Activated naive CD4-positive, alpha-beta T cell treated with anti-CD3 and anti-CD28 coated beads, Interleukin-2, amount 10 ng/mL, durations not matched to agents 7 days and 5 days (primary cell): Measurements from ENCODE around the gene TLR3.

Experiments used
- CTCF ChIA-PET: fragments of 350-600 bp; sonication (Branson Sonifier 250); formaldehyde crosslinking; loops from one replicate; lab custom pipeline; 2021; ENCODE audit warnings: antibody characterized with exemption; lab: Charles Lee
- DNase-seq: peaks from one replicate; pipeline ENCODE4 v3.0.0-alpha.2; 2020
- H3K27ac Mint-ChIP-seq: one replicate; pipeline ENCODE4 v1.8.0; 2021; ENCODE audit warnings: mild to moderate bottlenecking, moderate library complexity, mixed read lengths
- H3K27me3 Mint-ChIP-seq: one replicate; pipeline ENCODE4 v1.8.0; 2021; ENCODE audit warnings: mild to moderate bottlenecking, mixed read lengths
- H3K36me3 Mint-ChIP-seq: one replicate; pipeline ENCODE4 v1.8.0; 2021; ENCODE audit warnings: mixed read lengths
- H3K4me1 Mint-ChIP-seq: one replicate; pipeline ENCODE4 v1.8.0; 2021; ENCODE audit warnings: mixed read lengths
- H3K4me3 Mint-ChIP-seq: one replicate; pipeline ENCODE4 v1.8.0; 2021; ENCODE audit warnings: mild to moderate bottlenecking, moderate library complexity, mixed read lengths
- H3K9me3 Mint-ChIP-seq: one replicate; pipeline ENCODE4 v1.8.0; 2021; ENCODE audit warnings: mixed read lengths

The TLR3 gene

GRCh38 chr4:186067757-186068385 is 1.1 kb upstream of the TLR3 start:
- peak; percentile 44 for DNase-seq
- Mint-ChIP-seq H3K27ac (no peak overlapping the region), H3K4me1 (peaks cover 18% of the 10 kb centered on the region), H3K9me3 (no peaks in the 10 kb centered on the region), H3K4me3 (no peak overlapping the region), H3K27me3 (peaks cover 4% of the 10 kb centered on the region), H3K36me3 (no peaks in the 10 kb centered on the region)
- CTCF ChIA-PET = interaction anchor here (0.8 to 3.7 kb wide), 9 partner anchors 30 to 519 kb away, joined by 3 to 44 read pairs (median 4); partner anchors contain the start of gene CYP4V2

GRCh38 chr4:186069729-186070128 is 773 bp downstream of the TLR3 start:
- H3K4me3 Mint-ChIP-seq = no peak overlapping the region
- H3K27me3 Mint-ChIP-seq = peaks cover 4% of the 10 kb centered on the region
- H3K9me3 Mint-ChIP-seq = no peaks in the 10 kb centered on the region
- H3K27ac Mint-ChIP-seq = no peak overlapping the region
- no peak for DNase-seq
- no peaks in the 10 kb centered on the region for H3K36me3 Mint-ChIP-seq
- CTCF ChIA-PET = interaction anchor here (1.7 to 3.7 kb wide), 3 partner anchors 66 to 122 kb away, joined by 4 to 44 read pairs (median 5); partner anchors contain the start of gene CYP4V2
- H3K4me1 Mint-ChIP-seq = peaks cover 18% of the 10 kb centered on the region

- Mint-ChIP-seq H3K4me1 (peaks cover 18% of the 10 kb centered on the region), H3K36me3 (no peaks in the 10 kb centered on the region), H3K4me3 (no peak overlapping the region), H3K27ac (no peak overlapping the region), H3K27me3 (no peaks in the 10 kb centered on the region), H3K9me3 (no peaks in the 10 kb centered on the region)
- no peak for DNase-seq
- CTCF ChIA-PET = no interaction called here
These were observed 3.6 kb downstream of the TLR3 start for GRCh38 chr4:186072516-186072915.

GRCh38 chr4:186074189-186074588 is 5.2 kb downstream of the TLR3 start:
- no peak for DNase-seq
- Mint-ChIP-seq H3K27ac (no peak overlapping the region), H3K36me3 (no peaks in the 10 kb centered on the region), H3K4me3 (no peak overlapping the region), H3K4me1 (peaks cover 4% of the 10 kb centered on the region), H3K27me3 (peaks cover 4% of the 10 kb centered on the region), H3K9me3 (no peaks in the 10 kb centered on the region)
- CTCF ChIA-PET = no interaction called here

- Mint-ChIP-seq H3K4me3 (no peak overlapping the region), H3K36me3 (no peaks in the 10 kb centered on the region), H3K4me1 (no peaks in the 10 kb centered on the region), H3K27ac (no peak overlapping the region), H3K9me3 (no peaks in the 10 kb centered on the region), H3K27me3 (peaks cover 11% of the 10 kb centered on the region)
- no peak for DNase-seq
- CTCF ChIA-PET = interaction anchor here (1.2 kb wide), 1 partner anchor 16 kb away, joined by 3 read pairs; no protein-coding TSS in a partner anchor
These were observed 10.2 kb downstream of the TLR3 start for GRCh38 chr4:186078981-186079638.

GRCh38 chr4:186079694-186080093 is 10.7 kb downstream of the TLR3 start:
- no peak overlapping the region for H3K4me3 Mint-ChIP-seq
- no peaks in the 10 kb centered on the region for H3K4me1 Mint-ChIP-seq
- CTCF ChIA-PET = interaction anchor here (1.2 kb wide), 1 partner anchor 16 kb away, joined by 3 read pairs; no protein-coding TSS in a partner anchor
- H3K27me3 Mint-ChIP-seq = peaks cover 11% of the 10 kb centered on the region
- H3K36me3 Mint-ChIP-seq = no peaks in the 10 kb centered on the region
- no peak overlapping the region for H3K27ac Mint-ChIP-seq
- no peak for DNase-seq
- no peaks in the 10 kb centered on the region for H3K9me3 Mint-ChIP-seq

GRCh38 chr4:186081202-186081807 is 12.3 kb downstream of the TLR3 start:
- no peak for DNase-seq
- Mint-ChIP-seq H3K9me3 (no peaks in the 10 kb centered on the region), H3K36me3 (no peaks in the 10 kb centered on the region), H3K27me3 (peaks cover 11% of the 10 kb centered on the region), H3K4me1 (no peaks in the 10 kb centered on the region), H3K27ac (no peak overlapping the region), H3K4me3 (no peak overlapping the region)
- CTCF ChIA-PET = no interaction called here

GRCh38 chr4:186082221-186082620 is 13.3 kb downstream of the TLR3 start:
- H3K9me3 Mint-ChIP-seq = no peaks in the 10 kb centered on the region
- H3K27ac Mint-ChIP-seq = no peak overlapping the region
- CTCF ChIA-PET = no interaction called here
- peaks cover 11% of the 10 kb centered on the region for H3K27me3 Mint-ChIP-seq
- DNase-seq = no peak
- H3K4me1 Mint-ChIP-seq = no peaks in the 10 kb centered on the region
- no peaks in the 10 kb centered on the region for H3K36me3 Mint-ChIP-seq
- H3K4me3 Mint-ChIP-seq = no peak overlapping the region

GRCh38 chr4:186088523-186088922 is 19.6 kb downstream of the TLR3 start:
- no peak for DNase-seq
- no peaks in the 10 kb centered on the region for H3K36me3 Mint-ChIP-seq
- H3K4me3 Mint-ChIP-seq = no peak overlapping the region
- no peak overlapping the region for H3K27ac Mint-ChIP-seq
- no peaks in the 10 kb centered on the region for H3K4me1 Mint-ChIP-seq
- CTCF ChIA-PET = no interaction called here
- no peaks in the 10 kb centered on the region for H3K9me3 Mint-ChIP-seq
- H3K27me3 Mint-ChIP-seq = peaks cover 16% of the 10 kb centered on the region

- Mint-ChIP-seq H3K9me3 (no peaks in the 10 kb centered on the region), H3K4me1 (no peaks in the 10 kb centered on the region), H3K27ac (no peak overlapping the region), H3K36me3 (no peaks in the 10 kb centered on the region), H3K27me3 (peaks cover 27% of the 10 kb centered on the region), H3K4me3 (no peak overlapping the region)
- no peak for DNase-seq
- CTCF ChIA-PET = no interaction called here
These were observed 23.3 kb downstream of the TLR3 start for GRCh38 chr4:186092296-186092695.

- DNase-seq = no peak
- Mint-ChIP-seq H3K4me1 (no peaks in the 10 kb centered on the region), H3K27me3 (peaks cover 13% of the 10 kb centered on the region), H3K9me3 (no peaks in the 10 kb centered on the region), H3K4me3 (no peak overlapping the region), H3K27ac (no peak overlapping the region), H3K36me3 (no peaks in the 10 kb centered on the region)
- CTCF ChIA-PET = no interaction called here
These were observed 26.4 kb downstream of the TLR3 start for GRCh38 chr4:186095406-186095805.

- no peak for DNase-seq
- Mint-ChIP-seq H3K36me3 (no peaks in the 10 kb centered on the region), H3K27me3 (peaks cover 18% of the 10 kb centered on the region), H3K27ac (no peak overlapping the region), H3K4me3 (no peak overlapping the region), H3K9me3 (no peaks in the 10 kb centered on the region), H3K4me1 (no peaks in the 10 kb centered on the region)
- CTCF ChIA-PET = no interaction called here
These were observed 27.8 kb downstream of the TLR3 start for GRCh38 chr4:186096681-186097165.

- CTCF ChIA-PET = interaction anchor here (0.9 kb wide), 1 partner anchor 31 kb away, joined by 3 read pairs; no protein-coding TSS in a partner anchor
- Mint-ChIP-seq H3K27ac (no peak overlapping the region), H3K9me3 (no peaks in the 10 kb centered on the region), H3K4me1 (no peaks in the 10 kb centered on the region), H3K4me3 (no peak overlapping the region), H3K36me3 (no peaks in the 10 kb centered on the region), H3K27me3 (peaks cover 20% of the 10 kb centered on the region)
- no peak for DNase-seq
These were observed 28.4 kb downstream of the TLR3 start for GRCh38 chr4:186097386-186097785.

- Mint-ChIP-seq H3K4me1 (peaks cover 7% of the 10 kb centered on the region), H3K27ac (no peak overlapping the region), H3K27me3 (peaks cover 55% of the 10 kb centered on the region), H3K4me3 (no peak overlapping the region), H3K9me3 (no peaks in the 10 kb centered on the region), H3K36me3 (no peaks in the 10 kb centered on the region)
- no peak for DNase-seq
- CTCF ChIA-PET = no interaction called here
These were observed 34.0 kb downstream of the TLR3 start for GRCh38 chr4:186102931-186103330.
